Large intestine (tissue), 3 donors: ENCODE results near the gene ALAS1. TPM values are rescaled to one million over a fixed set of nuclear protein-coding genes. Genes with fewer than 3 reads are reported as not detected.

Experiments
- DNase-seq, 2 donors: peaks; one replicate each; pipeline versions ENCODE4 v3.0.0 to v3.0.0-alpha.2; 2013
- H3K27ac ChIP-seq: one replicate; pipeline ENCODE4 v1.5.1; 2013; ENCODE audit warnings: low read length
- H3K27me3 ChIP-seq: 2 replicates; pipeline ENCODE4 v1.6.1; 2013; ENCODE audit warnings: low read length; ENCODE audit not compliant: control insufficient read depth, insufficient read depth
- H3K36me3 ChIP-seq: 2 replicates; pipeline ENCODE4 v1.6.1; 2013; ENCODE audit warnings: low read length; ENCODE audit not compliant: control insufficient read depth, insufficient read depth
- H3K4me1 ChIP-seq: one replicate; pipeline ENCODE4 v1.6.1; 2013; ENCODE audit warnings: low read length; ENCODE audit not compliant: control insufficient read depth, insufficient read depth
- H3K4me3 ChIP-seq: one replicate; pipeline ENCODE4 v1.5.1; 2013; ENCODE audit warnings: low read length
- H3K9me3 ChIP-seq: one replicate; pipeline ENCODE4 v1.6.1; 2013; ENCODE audit warnings: mild to moderate bottlenecking, low read depth, low read length, moderate library complexity; ENCODE audit not compliant: control insufficient read depth
- WGBS: methylation state at CpG from one replicate; pipeline ENCODE4 v1.1.5; 2013; ENCODE audit warnings: low lambda C conversion rate; ENCODE audit not compliant: insufficient coverage; 5-methylcytosine and 5-hydroxymethylcytosine counted together
- polyA plus RNA-seq: library from polyadenylated mRNA; unstranded; fragments of 120-200 nt; gene quantifications from one replicate; pipeline ENCODE4 v1.2.1, GENCODE V29; 2013

The ALAS1 gene
- polyA plus RNA-seq, 1 donor: 37.2 TPM

DNA sequence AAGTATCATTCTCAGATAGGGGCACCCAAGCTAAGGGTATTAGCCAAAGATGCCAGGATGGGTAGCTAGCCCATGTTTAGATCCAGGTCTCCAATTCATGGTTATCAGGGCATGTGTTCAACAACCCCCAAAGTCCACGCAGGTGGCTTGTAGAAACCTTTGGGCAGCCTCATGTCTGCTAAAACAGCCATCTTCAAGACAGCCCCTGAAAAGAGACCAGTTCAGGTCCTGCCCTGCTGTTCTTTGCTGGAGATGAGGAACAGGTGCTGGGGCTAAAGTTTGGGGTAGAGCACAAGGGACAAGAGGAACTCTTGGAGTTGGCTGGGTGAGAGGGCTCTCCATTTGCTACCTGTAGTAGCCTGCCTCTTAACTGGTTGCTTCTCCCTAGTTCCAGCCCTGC, 52.2 kb downstream of the ALAS1 start:
- Histone ChIP-seq H3K27ac (no peak overlapping the region), H3K4me3 (no peak overlapping the region), H3K9me3 (no peaks in the 10 kb centered on the region), H3K36me3 (peaks cover 48% of the 10 kb centered on the region), H3K27me3 (peaks cover 3% of the 10 kb centered on the region), H3K4me1 (peaks cover 9% of the 10 kb centered on the region)
- no CpG with 5 or more reads among the region's 1 CpG for WGBS
- DNase-seq: no peak

DNA sequence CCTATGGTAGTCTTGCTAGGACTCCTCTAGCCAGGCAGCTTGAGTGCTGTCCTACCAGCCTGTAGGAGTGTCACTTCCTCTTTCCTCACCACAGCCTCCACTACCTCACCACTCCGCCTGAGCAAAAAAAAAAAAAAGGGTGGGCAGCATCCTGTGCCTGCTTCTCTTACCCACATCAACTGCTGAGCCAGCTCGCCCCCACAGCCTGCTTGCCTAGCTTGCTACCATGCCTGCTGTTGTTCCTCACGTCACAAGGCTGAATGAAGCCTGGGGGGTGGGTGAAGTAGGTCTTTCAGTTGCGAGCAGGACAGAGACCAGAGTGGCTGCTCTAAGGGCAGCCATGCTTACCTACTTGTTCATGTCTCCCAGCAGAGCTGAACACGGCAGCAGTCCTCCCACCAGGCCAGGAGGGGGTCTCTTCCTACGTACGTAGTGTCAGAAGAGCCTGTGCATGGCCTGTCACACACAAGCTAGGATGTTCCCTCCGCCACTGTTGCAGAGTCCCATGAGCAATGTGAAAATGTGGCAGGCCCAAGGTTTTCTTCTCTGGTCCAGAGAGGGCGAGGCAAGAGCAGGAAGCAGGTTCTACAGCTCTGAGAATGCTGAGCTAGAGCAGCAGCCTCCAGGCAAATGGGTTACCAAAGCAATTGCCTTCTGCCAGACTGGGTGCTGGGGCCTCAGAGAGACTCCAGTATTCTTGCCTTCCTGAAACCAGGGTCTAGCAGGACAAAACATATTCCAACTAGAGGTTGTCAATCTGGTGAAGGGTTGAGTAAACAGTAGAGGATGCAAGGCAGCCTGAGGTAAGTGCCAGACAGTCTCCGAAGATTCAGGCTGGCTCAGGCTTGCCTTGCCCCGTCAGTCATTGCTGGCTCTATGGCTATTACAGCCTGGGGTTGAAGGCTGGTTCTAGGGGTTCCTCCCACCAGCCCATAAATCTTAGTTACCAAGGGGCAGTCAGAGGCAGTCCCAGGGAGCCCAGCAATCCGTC, 55.6 kb downstream of the ALAS1 start:
- H3K27ac ChIP-seq: no peak overlapping the region
- no peak for DNase-seq
- WGBS: no CpG with 5 or more reads among the region's 12 CpGs
- peaks cover 12% of the 10 kb centered on the region for H3K4me1 ChIP-seq
- no peak overlapping the region for H3K4me3 ChIP-seq
- H3K9me3 ChIP-seq: no peaks in the 10 kb centered on the region
- H3K27me3 ChIP-seq: no peaks in the 10 kb centered on the region
- H3K36me3 ChIP-seq: peaks cover 80% of the 10 kb centered on the region

DNA sequence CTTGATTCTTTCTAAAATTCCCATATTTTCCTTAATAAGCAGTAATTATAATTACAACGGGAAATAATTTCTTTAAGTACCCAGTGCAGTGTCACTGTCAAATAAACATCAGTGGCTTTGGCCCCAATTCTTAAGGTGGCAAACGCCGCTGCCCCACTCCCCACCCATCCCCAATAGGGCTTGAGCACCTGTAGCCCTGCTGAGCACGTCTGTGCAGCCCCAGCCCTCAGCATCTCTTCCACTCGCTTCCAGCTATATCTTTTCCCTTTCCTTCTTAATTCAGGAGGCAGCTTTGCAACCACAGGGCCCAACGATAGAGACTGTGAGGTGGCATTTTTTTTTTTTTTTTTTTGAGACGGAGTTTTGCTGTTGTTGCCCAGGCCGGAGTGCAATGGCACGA, 56.6 kb downstream of the ALAS1 start:
- Histone ChIP-seq H3K9me3 (no peaks in the 10 kb centered on the region), H3K4me1 (peaks cover 12% of the 10 kb centered on the region), H3K4me3 (no peak overlapping the region), H3K36me3 (peaks cover 84% of the 10 kb centered on the region), H3K27me3 (no peaks in the 10 kb centered on the region), H3K27ac (no peak overlapping the region)
- DNase-seq: no peak
- no CpG with 5 or more reads among the region's 9 CpGs for WGBS

DNA sequence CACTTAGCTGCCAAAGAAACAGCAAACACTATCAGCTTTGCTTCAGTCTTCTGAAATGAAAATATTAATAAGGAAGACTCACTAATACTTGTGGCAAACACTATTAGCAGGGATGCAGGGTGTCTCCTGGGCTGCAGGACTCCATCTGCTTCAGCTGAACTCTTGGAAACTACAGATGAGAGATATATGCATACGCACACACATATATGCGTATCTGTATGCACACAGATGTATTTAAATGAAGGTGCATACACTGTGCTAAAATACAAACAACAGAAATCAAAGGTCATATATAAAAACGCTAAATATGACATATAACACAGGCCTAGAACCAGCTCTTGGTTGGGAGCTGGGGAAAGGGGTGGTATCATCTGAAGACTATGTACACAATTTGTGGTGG, 58.2 kb downstream of the ALAS1 start:
- WGBS: no CpG with 5 or more reads among the region's 3 CpGs
- H3K27ac ChIP-seq: no peak overlapping the region
- H3K27me3 ChIP-seq: no peaks in the 10 kb centered on the region
- DNase-seq: no peak
- H3K4me3 ChIP-seq: no peak overlapping the region
- H3K4me1 ChIP-seq: peaks cover 12% of the 10 kb centered on the region
- H3K9me3 ChIP-seq: no peaks in the 10 kb centered on the region
- H3K36me3 ChIP-seq: peaks cover 81% of the 10 kb centered on the region

DNA sequence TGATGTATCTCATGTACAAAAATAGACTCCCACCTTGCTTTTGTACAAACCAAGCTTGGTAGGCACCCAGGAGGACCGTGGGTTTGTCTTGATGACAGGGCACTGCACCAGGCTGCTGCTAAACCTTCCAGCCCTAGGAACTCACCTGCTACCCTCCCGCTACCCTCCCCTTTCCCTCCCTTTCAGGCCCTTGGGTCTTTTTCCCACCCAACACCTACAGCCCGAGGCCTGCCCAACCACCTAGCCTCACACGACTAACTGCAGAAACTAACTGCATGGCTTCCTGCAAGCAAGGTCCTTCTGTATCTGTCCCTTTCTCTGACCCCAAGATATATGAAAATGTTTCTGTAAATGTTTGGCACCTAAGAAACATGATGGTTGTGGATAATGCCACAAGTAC, 58.7 kb downstream of the ALAS1 start:
- Histone ChIP-seq H3K4me1 (peaks cover 12% of the 10 kb centered on the region), H3K27ac (no peak overlapping the region), H3K27me3 (no peaks in the 10 kb centered on the region), H3K4me3 (no peak overlapping the region), H3K9me3 (no peaks in the 10 kb centered on the region), H3K36me3 (peaks cover 82% of the 10 kb centered on the region)
- WGBS: no CpG with 5 or more reads among the region's 4 CpGs
- no peak for DNase-seq

DNA sequence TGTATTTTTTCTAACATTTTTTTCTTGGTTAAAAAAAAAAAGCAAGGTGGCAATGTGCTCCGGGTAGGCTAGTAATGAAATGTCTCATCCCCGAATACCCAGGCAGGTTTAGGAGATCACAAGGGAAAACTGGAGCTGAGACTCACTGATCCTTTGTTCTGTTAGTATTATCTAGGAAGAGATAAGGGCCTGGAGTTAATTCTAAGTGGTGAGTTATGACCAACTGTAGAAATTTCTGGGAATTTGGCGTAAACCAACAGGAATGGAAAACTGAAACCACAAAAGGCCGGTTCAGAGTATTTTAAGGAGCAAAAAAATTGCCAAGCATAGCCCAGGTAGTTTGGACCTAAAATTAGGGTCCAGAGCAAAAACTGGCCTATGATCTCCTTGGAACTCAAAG, 60.0 kb downstream of the ALAS1 start:
- H3K27ac ChIP-seq: no peak overlapping the region
- 30% methylated on average over 2 of the region's 4 CpGs for WGBS

DNA sequence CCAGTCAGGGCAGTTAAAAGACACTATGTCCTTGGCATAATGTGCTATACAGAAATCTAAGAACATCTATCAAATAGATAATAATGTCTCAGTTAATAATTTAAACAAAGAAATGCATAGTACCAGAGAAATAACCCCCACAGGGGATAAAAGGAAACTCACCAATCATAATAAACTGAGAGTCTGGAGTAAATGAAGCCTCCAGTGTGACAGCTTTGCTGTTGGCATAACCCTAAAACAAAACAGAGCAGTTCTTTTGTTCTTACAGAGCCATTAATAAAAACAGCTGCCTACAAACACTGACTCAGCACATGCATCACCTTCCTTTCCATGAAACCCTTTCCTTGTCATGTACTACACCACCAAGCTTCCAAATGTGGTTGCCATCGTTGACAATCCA, 61.1 kb downstream of the ALAS1 start:
- WGBS: no CpG with 5 or more reads among the region's 1 CpG
- DNase-seq: no peak

More for the DNA sequence above, 60.0 kb downstream of the ALAS1 start:
- no peak for DNase-seq
- Histone ChIP-seq H3K36me3 (peaks cover 87% of the 10 kb centered on the region), H3K4me1 (peaks cover 12% of the 10 kb centered on the region), H3K4me3 (no peak overlapping the region), H3K9me3 (no peaks in the 10 kb centered on the region), H3K27me3 (no peaks in the 10 kb centered on the region)

DNA sequence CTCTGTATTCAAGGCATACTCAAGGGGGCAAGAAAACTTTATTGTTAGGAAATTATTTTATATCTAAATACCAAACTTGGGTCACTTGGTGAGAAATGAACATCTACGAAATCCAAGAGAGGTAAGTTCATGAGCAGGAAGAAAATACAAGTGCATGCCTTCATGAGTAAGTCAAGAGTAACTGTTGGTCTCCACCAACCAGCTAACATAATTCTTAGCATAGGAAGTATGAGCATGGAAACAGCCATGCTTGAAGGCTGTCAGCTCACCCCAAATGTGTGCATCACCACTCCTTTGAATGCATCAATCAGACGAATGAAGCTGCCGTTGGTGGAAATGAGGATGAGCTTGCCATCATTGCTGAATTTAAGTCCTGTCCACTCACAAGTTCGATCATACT, 61.5 kb downstream of the ALAS1 start:
- no peak for DNase-seq
- Histone ChIP-seq H3K27me3 (no peaks in the 10 kb centered on the region), H3K4me3 (no peak overlapping the region), H3K9me3 (no peaks in the 10 kb centered on the region), H3K4me1 (peaks cover 12% of the 10 kb centered on the region), H3K27ac (no peak overlapping the region), H3K36me3 (peaks cover 88% of the 10 kb centered on the region)
- WGBS: 86% methylated on average over 1 of the region's 4 CpGs

More for the DNA sequence above, 61.1 kb downstream of the ALAS1 start:
- H3K4me3 ChIP-seq: no peak overlapping the region
- H3K9me3 ChIP-seq: no peaks in the 10 kb centered on the region
- no peak overlapping the region for H3K27ac ChIP-seq
- no peaks in the 10 kb centered on the region for H3K27me3 ChIP-seq
- peaks cover 87% of the 10 kb centered on the region for H3K36me3 ChIP-seq
- H3K4me1 ChIP-seq: peaks cover 12% of the 10 kb centered on the region

DNA sequence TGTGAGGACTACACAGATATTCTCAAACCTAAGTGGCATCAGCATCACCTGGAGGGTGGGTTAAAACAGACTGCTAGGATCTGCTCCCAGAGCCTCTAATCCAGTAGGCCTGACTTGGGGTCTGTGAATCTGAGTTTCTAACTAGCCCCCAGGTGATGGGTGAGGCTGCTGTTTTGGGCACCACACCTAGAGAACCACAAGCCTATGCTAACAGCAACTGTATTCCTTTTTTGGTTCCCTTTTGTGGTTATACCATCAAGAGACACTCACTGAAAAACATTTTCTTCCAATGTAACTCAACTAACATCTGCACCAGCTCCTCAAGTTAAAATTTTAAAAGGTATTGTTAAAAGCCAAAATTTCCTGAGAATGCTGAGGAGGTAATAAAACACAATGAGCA, 64.5 kb downstream of the ALAS1 start:
- Histone ChIP-seq H3K27ac (no peak overlapping the region), H3K36me3 (peaks cover 87% of the 10 kb centered on the region), H3K4me1 (peaks cover 12% of the 10 kb centered on the region), H3K4me3 (no peak overlapping the region), H3K9me3 (no peaks in the 10 kb centered on the region), H3K27me3 (no peaks in the 10 kb centered on the region)
- no peak for DNase-seq
